Breast epithelium (tissue), 3 donors: ENCODE data around the gene RNF224.

Source experiments
- CTCF ChIP-seq, 3 donors: fragments of 450-650 bp; IDR thresholded peaks; one replicate each; pipeline ENCODE4 v1.5.1; 2016 to 2017; ENCODE audit warnings: antibody characterized with exemption in 3 of 3, mild to moderate bottlenecking in 3 of 3, moderate library complexity in 3 of 3
- POLR2A ChIP-seq: fragments of 450-650 bp; IDR thresholded peaks from one replicate; pipeline ENCODE4 v1.6.1; 2016; ENCODE audit warnings: antibody characterized with exemption, mild to moderate bottlenecking, moderate library complexity
- POLR2AphosphoS5 ChIP-seq, 3 donors: sonication (generic); formaldehyde crosslinking; IDR thresholded peaks; one replicate each; pipeline ENCODE4 v1.6.1; 2017; ENCODE audit warnings: antibody characterized with exemption in 3 of 3

GRCh38 chr9:137205126-137206069 is 21.9 kb upstream of the RNF224 start, which contains the start of the genes NDOR1 and TMEM203:
- TF ChIP-seq POLR2A (peak; percentile 65), CTCF (IDR thresholded peaks at IDR 0.05) (no peak), POLR2AphosphoS5 (IDR thresholded peaks at IDR 0.05) (peak; percentile 84 to 95 (median 94))
